H1 (cell line): ENCODE data around the gene COMMD1. TPM values are rescaled to one million over a fixed set of nuclear protein-coding genes. Genes with fewer than 3 reads are reported as not detected.

ENCODE experiments used
- CTCF ChIA-PET: fragments of 300-600 bp; sonication (Branson Sonifier 250); formaldehyde crosslinking; loops from one replicate; lab custom pipeline; 2021; ENCODE audit not compliant: partially characterized antibody; lab: Charles Lee
- POLR2A ChIA-PET: fragments of 300-600 bp; sonication (Branson Sonifier 250); formaldehyde crosslinking; loops from one replicate; lab custom pipeline; 2021; ENCODE audit warnings: inconsistent platforms; ENCODE audit not compliant: partially characterized antibody; lab: Charles Lee
- DNase-seq, 2 experiments: peaks; one replicate each; pipeline versions ENCODE4 v3.0.0 to v3.0.0-alpha.2; 2010 to 2022; ENCODE audit warnings: low spot score in 2 of 2, low read depth in 1 of 2, mixed read lengths in 1 of 2
- FAIRE-seq: peaks from 2 replicates; lab custom pipeline; 2011; peaks lifted over from hg19 to GRCh38; lab: Jason Lieb, UNC
- H2AFZ ChIP-seq: 2 replicates; pipeline ENCODE4 v1.8.1; 2012; ENCODE audit warnings: low read length, inconsistent platforms
- H2AK5ac ChIP-seq: 2 replicates; pipeline ENCODE4 v1.6.1; 2013; ENCODE audit warnings: low read depth, low read length
- H2BK120ac ChIP-seq: replicated peaks from 2 replicates; pipeline ENCODE3; 2013; ENCODE audit warnings: low read depth, low read length, inconsistent platforms
- H2BK12ac ChIP-seq: 2 replicates; pipeline ENCODE4 v1.6.1; 2013; ENCODE audit warnings: low read depth, low read length
- H2BK15ac ChIP-seq: 2 replicates; pipeline ENCODE4 v1.6.1; 2013; ENCODE audit warnings: low read length
- H2BK20ac ChIP-seq: 2 replicates; pipeline ENCODE4 v1.6.1; 2013; ENCODE audit warnings: low read length
- H2BK5ac ChIP-seq: 2 replicates; pipeline ENCODE4 v1.6.1; 2013; ENCODE audit warnings: low read depth, low read length
- H3K14ac ChIP-seq: 2 replicates; pipeline ENCODE4 v1.6.1; 2013; ENCODE audit warnings: inconsistent platforms; ENCODE audit not compliant: insufficient read length
- H3K18ac ChIP-seq: 2 replicates; pipeline ENCODE4 v1.6.1; 2013; ENCODE audit warnings: low read length; ENCODE audit errors: extremely low read depth
- H3K23ac ChIP-seq: 2 replicates; pipeline ENCODE4 v1.6.1; 2013; ENCODE audit warnings: inconsistent platforms; ENCODE audit not compliant: insufficient read length
- H3K23me2 ChIP-seq: 2 replicates; pipeline ENCODE4 v1.6.1; 2013; ENCODE audit warnings: low read depth, low read length
- H3K27ac ChIP-seq: 2 replicates; pipeline ENCODE4 v1.6.1; 2011; ENCODE audit warnings: low read depth, low read length, inconsistent platforms
- H3K27me3 ChIP-seq, 4 experiments: replicated peaks in 1 of 4; 1 replicate in 1 of 4; 2 replicates in 3 of 4; pipeline versions ENCODE4 v1.6.1 to v1.8.1; 2011 to 2013; ENCODE audit warnings: low read length in 3 of 4, mild to moderate bottlenecking in 3 of 4, inconsistent platforms in 2 of 4, mixed read lengths in 2 of 4, moderate library complexity in 1 of 4; ENCODE audit not compliant: control insufficient read depth in 3 of 4, insufficient read depth in 3 of 4; ENCODE audit errors: extremely low read depth in 1 of 4
- H3K36me3 ChIP-seq, 4 experiments: 2 replicates each; pipeline versions ENCODE4 v1.6.1 to v1.8.1; 2011 to 2013; ENCODE audit warnings: mild to moderate bottlenecking in 4 of 4, low read length in 3 of 4, moderate library complexity in 2 of 4, control low read depth in 1 of 4, inconsistent platforms in 1 of 4; ENCODE audit not compliant: insufficient read depth in 4 of 4, control insufficient read depth in 2 of 4
- H3K4ac ChIP-seq: replicated peaks from 2 replicates; pipeline ENCODE3; 2013; ENCODE audit warnings: low read length, low read depth, mixed read lengths, inconsistent platforms; ENCODE audit not compliant: insufficient read length
- H3K4me1 ChIP-seq, 4 experiments: replicated peaks in 1 of 4; 1 replicate in 1 of 4; 2 replicates in 3 of 4; pipeline versions ENCODE4 v1.6.1 to v1.8.1; 2011 to 2013; ENCODE audit warnings: low read length in 3 of 4, inconsistent platforms in 2 of 4, mixed read lengths in 1 of 4; ENCODE audit not compliant: insufficient read depth in 4 of 4, control insufficient read depth in 3 of 4
- H3K4me2 ChIP-seq, 2 experiments: 2 replicates each; pipeline versions ENCODE4 v1.6.1 to v1.8.1; 2011 to 2013; ENCODE audit warnings: low read depth in 2 of 2, low read length in 2 of 2, control low read depth in 1 of 2, inconsistent platforms in 1 of 2, mild to moderate bottlenecking in 1 of 2; ENCODE audit not compliant: insufficient read depth in 1 of 2
- H3K4me3 ChIP-seq, 4 experiments: fragments of 200-600, 300-600 bp in 1 of 4; sonication (generic), shearing (Covaris generic), sonication (Bioruptor Twin) in 1 of 4; 2 replicates each; pipeline versions ENCODE4 v1.5.1 to v1.8.1; 2011 to 2016; ENCODE audit warnings: low read length in 4 of 4, low read depth in 3 of 4, control low read depth in 2 of 4, inconsistent platforms in 2 of 4, mild to moderate bottlenecking in 2 of 4, mixed read lengths in 1 of 4, moderate library complexity in 1 of 4; ENCODE audit not compliant: insufficient read depth in 2 of 4; ENCODE audit errors: extremely low read depth in 1 of 4
- H3K56ac ChIP-seq: replicated peaks from 2 replicates; pipeline ENCODE3; 2013; ENCODE audit warnings: low read depth, mild to moderate bottlenecking, mixed read lengths, low read length, inconsistent platforms; ENCODE audit not compliant: insufficient read length
- H3K79me1 ChIP-seq: 2 replicates; pipeline ENCODE4 v1.6.1; 2013; ENCODE audit warnings: low read depth, low read length, control low read depth
- H3K79me2 ChIP-seq, 2 experiments: 2 replicates each; pipeline versions ENCODE4 v1.6.1 to v1.8.1; 2012 to 2013; ENCODE audit warnings: low read length in 2 of 2, mild to moderate bottlenecking in 2 of 2, inconsistent platforms in 1 of 2; ENCODE audit not compliant: insufficient read depth in 2 of 2, control insufficient read depth in 1 of 2
- H3K9ac ChIP-seq, 4 experiments: replicated peaks in 1 of 4; 1 replicate in 1 of 4; 2 replicates in 3 of 4; pipeline versions ENCODE4 v1.6.1 to v1.8.1; 2011 to 2013; ENCODE audit warnings: low read depth in 3 of 4, low read length in 3 of 4, control low read depth in 2 of 4, mild to moderate bottlenecking in 2 of 4, moderate library complexity in 2 of 4, inconsistent platforms in 1 of 4; ENCODE audit errors: extremely low read depth in 1 of 4
- H3K9me3 ChIP-seq, 2 experiments: 2 replicates each; pipeline versions ENCODE4 v1.6.1 to v1.8.1; 2012 to 2013; ENCODE audit warnings: mild to moderate bottlenecking in 2 of 2, moderate library complexity in 2 of 2, control low read depth in 1 of 2, inconsistent platforms in 1 of 2, low read depth in 1 of 2, low read length in 1 of 2, mixed read lengths in 1 of 2; ENCODE audit not compliant: insufficient read depth in 2 of 2
- H4K20me1 ChIP-seq, 2 experiments: replicated peaks in 1 of 2; 2 replicates each; pipeline versions ENCODE3 to v1.8.1; 2011 to 2013; ENCODE audit warnings: inconsistent platforms in 2 of 2, low read length in 2 of 2, mild to moderate bottlenecking in 1 of 2; ENCODE audit not compliant: insufficient read depth in 2 of 2, control insufficient read depth in 1 of 2
- H4K5ac ChIP-seq: 2 replicates; pipeline ENCODE4 v1.6.1; 2013; ENCODE audit warnings: low read length, low read depth, mixed read lengths, inconsistent platforms; ENCODE audit not compliant: insufficient read length
- H4K8ac ChIP-seq: 2 replicates; pipeline ENCODE4 v1.8.0; 2013; ENCODE audit warnings: mild to moderate bottlenecking, moderate library complexity, low read length, inconsistent platforms; ENCODE audit not compliant: insufficient read depth; ENCODE audit errors: extremely low read depth
- H4K91ac ChIP-seq: replicated peaks from 2 replicates; pipeline ENCODE3; 2013; ENCODE audit warnings: low read length, mixed read lengths, inconsistent platforms; ENCODE audit not compliant: insufficient read length
- ASH2L ChIP-seq: fragments of 200-600, 300-600 bp; sonication (generic); IDR thresholded peaks from one replicate; pipeline ENCODE4 v1.7.1; 2017; ENCODE audit warnings: low read length
- BACH1 ChIP-seq: IDR thresholded peaks from 2 replicates; pipeline ENCODE4 v1.6.1; 2012; ENCODE audit warnings: low read length, improper control_type of control experiment
- CTBP2 ChIP-seq: IDR thresholded peaks from 2 replicates; pipeline ENCODE4 v1.7.0; 2011; ENCODE audit warnings: borderline replicate concordance, mild to moderate bottlenecking, moderate library complexity, mixed read lengths, low read length; ENCODE audit not compliant: insufficient read depth, insufficient read length
- E2F6 ChIP-seq: IDR thresholded peaks from 2 replicates; pipeline ENCODE4 v1.6.1; 2012; ENCODE audit warnings: inconsistent platforms
- HDAC2 ChIP-seq, 2 experiments: fragments of 300-600 bp in 1 of 2; sonication (generic) in 1 of 2; IDR thresholded peaks; 2 replicates each; pipeline ENCODE4 v1.6.1; 2011 to 2012; ENCODE audit warnings: low read depth in 2 of 2, low read length in 2 of 2, mild to moderate bottlenecking in 2 of 2, moderate library complexity in 2 of 2, borderline replicate concordance in 1 of 2, inconsistent platforms in 1 of 2
- KDM1A ChIP-seq: fragments of 200-600, 300-600 bp; sonication (generic); IDR thresholded peaks from 2 replicates; pipeline ENCODE4 v1.7.1; 2016; ENCODE audit warnings: mild to moderate bottlenecking, low read length, borderline replicate concordance
- POLR2AphosphoS5 ChIP-seq: IDR thresholded peaks from 2 replicates; pipeline ENCODE4 v1.6.1; 2011; ENCODE audit warnings: low read depth, low read length
- RFX5 ChIP-seq: IDR thresholded peaks from 2 replicates; pipeline ENCODE4 v1.6.1; 2011; ENCODE audit warnings: low read depth, low read length, improper control_type of control experiment, borderline replicate concordance
- SAP30 ChIP-seq: fragments of 300-600 bp; sonication (generic); IDR thresholded peaks from 2 replicates; pipeline ENCODE4 v1.7.1; 2012; ENCODE audit warnings: low read length, moderate library complexity, mild to moderate bottlenecking, inconsistent platforms; ENCODE audit not compliant: insufficient read depth, insufficient replicate concordance
- SIX5 ChIP-seq: IDR thresholded peaks from 2 replicates; pipeline ENCODE4 v1.6.1; 2011; ENCODE audit warnings: mild to moderate bottlenecking, low read depth, low read length
- TAF7 ChIP-seq: optimal IDR thresholded peaks from 2 replicates; pipeline ENCODE3; 2011; ENCODE audit warnings: low read depth, mild to moderate bottlenecking, inconsistent platforms, low read length, moderate library complexity, borderline replicate concordance
- USF2 ChIP-seq: IDR thresholded peaks from 2 replicates; pipeline ENCODE4 v1.6.1; 2011; ENCODE audit warnings: low read length, improper control_type of control experiment
- YY1 ChIP-seq: IDR thresholded peaks from 2 replicates; pipeline ENCODE4 v1.6.1; 2011; ENCODE audit warnings: low read depth, mild to moderate bottlenecking, low read length
- polyA plus RNA-seq, 7 experiments: library from polyadenylated mRNA; depleted of rRNA in 3 of 7; stranded (reverse) in 5 of 7; unstranded in 2 of 7; fragments of >200 nt in 5 of 7; fragments of 200-250 nt in 2 of 7; gene quantifications; 1 replicate in 5 of 7; 2 replicates in 1 of 7; 4 replicates in 1 of 7; pipeline versions ENCODE4 v1.2.1 to v1.2.3, GENCODE V29; 2011 to 2013; ENCODE audit warnings: missing spikeins in 2 of 7, mixed read lengths in 2 of 7
- total RNA-seq: library from RNA; stranded (reverse); fragmentation: NEBNext Ultra II Directional; extraction: Animal tissue kit (Norgen Biotek cat#: 25700); gene quantifications from 2 replicates; pipeline ENCODE4 v1.2.1, GENCODE V29; 2021

The COMMD1 gene
- total and polyA plus RNA-seq, 2 of the 8 experiments (the other 6 are each of a cell fraction or from before 2014, with no cell fraction given): 23.5 to 28.3 TPM

- Histone ChIP-seq H3K56ac (no peak overlapping the region), H3K23me2 (no peaks in the 10 kb centered on the region), H3K23ac (no peak overlapping the region), H2BK12ac (no peak overlapping the region), H3K79me1 (no peaks in the 10 kb centered on the region), H3K79me2 (no peaks in the 10 kb centered on the region), H2AFZ (no peak overlapping the region), H4K20me1 (no peaks in the 10 kb centered on the region), H3K14ac (no peak overlapping the region), H4K5ac (no peak overlapping the region), H4K8ac (no peak overlapping the region), H3K18ac (no peak overlapping the region), H3K27ac (no peak overlapping the region), H3K9ac (no peak overlapping the region), H3K4me2 (no peak overlapping the region), H2BK120ac (no peak overlapping the region), H2BK15ac (no peak overlapping the region), H3K9me3 (no peaks in the 10 kb centered on the region), H4K91ac (no peak overlapping the region), H3K4me1 (peaks cover 0 to 2% (median 0%) of the 10 kb centered on the region in 4 experiments; a peak in 1 of 7 replicates), H3K4ac (no peak overlapping the region), H3K36me3 (no peaks in the 10 kb centered on the region), H2AK5ac (no peak overlapping the region), H3K4me3 (no peak overlapping the region), H3K27me3 (no peaks in the 10 kb centered on the region), H2BK5ac (no peak overlapping the region), H2BK20ac (no peak overlapping the region)
- ChIA-PET POLR2A (interaction anchor here (0.6 kb wide), 1 partner anchor 33 kb away, joined by 3 read pairs; no protein-coding TSS in a partner anchor), CTCF (interaction anchor here (0.7 to 1.3 kb wide), 4 partner anchors 27 to 637 kb away, joined by 3 to 4 read pairs (median 4); no protein-coding TSS in a partner anchor)
- FAIRE-seq: no peak
- DNase-seq: no peak
- no peak for TF ChIP-seq YY1
- TF ChIP-seq SAP30: no peak
- no peak for TF ChIP-seq ASH2L
- no peak for TF ChIP-seq SIX5
- TF ChIP-seq USF2: no peak
- no peak for TF ChIP-seq E2F6
- TF ChIP-seq TAF7: no peak
- TF ChIP-seq KDM1A: no peak
- no peak for TF ChIP-seq CTBP2
- no peak for TF ChIP-seq BACH1
- TF ChIP-seq HDAC2 (IDR thresholded peaks at IDR 0.05; ENCODE audit: borderline replicate concordance in 1 of 2, low read depth in 2 of 2, low read length in 2 of 2): no peak
- no peak for TF ChIP-seq RFX5
- no peak for TF ChIP-seq POLR2AphosphoS5
These were observed 129.2 kb downstream of the COMMD1 start for GRCh38 chr2:62034715-62035114.
